Measurements from ENCODE around the gene NRP2. TPM values are rescaled to one million over a fixed set of nuclear protein-coding genes. Genes with fewer than 3 reads are reported as not detected.

NRP2 gene
- total RNA-seq, 1 donor from 2014 or later: 90.3 TPM

- Mint-ChIP-seq H3K9me3 (no peaks in the 10 kb centered on the region), H3K27me3 (ENCODE audit: low read depth) (no peaks in the 10 kb centered on the region), H3K4me3 (peak overlapping the region; percentile 76), H3K27ac (ENCODE audit: unreplicated experiment) (peak overlapping the region; percentile 99), H3K4me1 (peaks cover 36% of the 10 kb centered on the region), H3K36me3 (ENCODE audit: low read depth) (peaks cover 7% of the 10 kb centered on the region)
- TF ChIP-seq CTCF (conservative IDR thresholded peaks at IDR 0.05): peak; percentile 67
- peak; percentile 78 for DNase-seq (ENCODE audit: low read depth, low spot score)
Measured at GRCh38 chr2:205763708-205764211, 81.5 kb downstream of the NRP2 start.

DNA sequence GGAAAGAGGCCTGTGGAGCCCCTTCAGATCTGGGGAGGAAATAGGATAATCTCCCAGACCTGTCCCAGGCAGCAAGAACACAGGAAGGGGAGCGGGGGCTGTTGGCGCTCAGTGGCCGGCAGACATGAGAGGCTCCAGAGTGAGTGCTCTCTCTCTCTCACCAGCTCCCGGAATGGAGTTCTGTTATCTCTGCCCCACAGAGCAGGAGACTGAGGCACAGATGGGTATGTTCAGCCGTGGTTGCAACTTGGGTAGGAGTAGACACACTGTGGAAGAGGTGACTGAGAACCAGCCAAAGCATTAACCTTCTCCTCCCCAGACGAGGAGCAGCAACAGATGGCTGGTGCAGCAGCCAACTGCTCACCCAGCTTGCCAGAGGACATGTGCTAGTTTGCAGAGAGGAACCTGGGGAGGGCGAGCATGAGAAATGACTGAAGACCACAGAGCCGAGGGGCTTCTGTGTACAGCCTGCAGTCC, 82.0 kb downstream of the NRP2 start:
- Mint-ChIP-seq H3K4me1 (peaks cover 41% of the 10 kb centered on the region), H3K4me3 (peak overlapping the region; percentile 76), H3K9me3 (no peaks in the 10 kb centered on the region)

GRCh38 chr2:205765151-205765550, 82.8 kb downstream of the NRP2 start:
- no peaks in the 10 kb centered on the region for H3K9me3 Mint-ChIP-seq
- H3K4me3 Mint-ChIP-seq: no peak overlapping the region
- no peak overlapping the region for H3K27ac Mint-ChIP-seq (ENCODE audit: unreplicated experiment)
- no peak for DNase-seq (ENCODE audit: low read depth, low spot score)
- TF ChIP-seq CTCF (conservative IDR thresholded peaks at IDR 0.05): no peak
- H3K27me3 Mint-ChIP-seq (ENCODE audit: low read depth): no peaks in the 10 kb centered on the region
- peaks cover 6% of the 10 kb centered on the region for H3K36me3 Mint-ChIP-seq (ENCODE audit: low read depth)
- peaks cover 48% of the 10 kb centered on the region for H3K4me1 Mint-ChIP-seq

More for the DNA sequence above, 82.0 kb downstream of the NRP2 start:
- DNase-seq (ENCODE audit: low read depth, low spot score): no peak
- peak overlapping the region; percentile 99 for H3K27ac Mint-ChIP-seq (ENCODE audit: unreplicated experiment)
- no peaks in the 10 kb centered on the region for H3K27me3 Mint-ChIP-seq (ENCODE audit: low read depth)
- TF ChIP-seq CTCF (conservative IDR thresholded peaks at IDR 0.05): no peak
- peaks cover 7% of the 10 kb centered on the region for H3K36me3 Mint-ChIP-seq (ENCODE audit: low read depth)

GRCh38 chr2:205766779-205767359, 84.6 kb downstream of the NRP2 start:
- TF ChIP-seq CTCF (conservative IDR thresholded peaks at IDR 0.05): peak; percentile 95
- Mint-ChIP-seq H3K9me3 (no peaks in the 10 kb centered on the region), H3K4me3 (no peak overlapping the region), H3K27me3 (ENCODE audit: low read depth) (no peaks in the 10 kb centered on the region), H3K36me3 (ENCODE audit: low read depth) (peaks cover 8% of the 10 kb centered on the region), H3K27ac (ENCODE audit: unreplicated experiment) (no peak overlapping the region), H3K4me1 (peaks cover 59% of the 10 kb centered on the region)
- peak; percentile 53 for DNase-seq (ENCODE audit: low read depth, low spot score)

DNA sequence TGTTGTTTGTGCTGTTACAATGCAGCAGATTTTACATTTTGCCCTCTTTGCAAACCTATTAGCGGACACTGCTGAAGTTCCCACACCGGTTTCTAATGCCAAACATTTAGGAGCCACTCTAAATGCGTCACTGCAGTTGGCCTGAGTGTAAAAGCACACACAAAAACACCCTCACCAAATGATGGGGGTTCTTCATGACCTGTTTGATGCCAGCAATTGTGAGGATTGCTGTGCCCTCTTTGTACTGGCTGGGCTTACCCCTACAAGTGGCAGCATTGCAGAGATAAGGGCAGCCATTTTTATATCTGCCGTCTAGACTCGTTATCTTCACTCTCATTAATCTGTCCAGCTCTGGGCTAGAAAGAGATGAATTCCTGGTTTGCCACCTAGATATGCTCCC, 85.3 kb downstream of the NRP2 start:
- Mint-ChIP-seq H3K4me3 (no peak overlapping the region), H3K27ac (ENCODE audit: unreplicated experiment) (no peak overlapping the region), H3K27me3 (ENCODE audit: low read depth) (no peaks in the 10 kb centered on the region), H3K36me3 (ENCODE audit: low read depth) (peaks cover 10% of the 10 kb centered on the region), H3K4me1 (peaks cover 59% of the 10 kb centered on the region), H3K9me3 (no peaks in the 10 kb centered on the region)
- TF ChIP-seq CTCF (conservative IDR thresholded peaks at IDR 0.05): no peak
- DNase-seq (ENCODE audit: low read depth, low spot score): no peak

All from neural crest cell (in vitro differentiated cells).